ENCODE data around the gene PI4KB. TPM values are rescaled to one million over a fixed set of nuclear protein-coding genes. Genes with fewer than 3 reads are reported as not detected.

The PI4KB gene
- total RNA-seq, 2 donors from 2014 or later, result 39.6 to 40.2 TPM

- intact Hi-C loops (cut with DNase I), result no loop called here
- DNase-seq (no peak), ATAC-seq (peak; percentile 35)
- Histone ChIP-seq H3K9me3 (no peaks in the 10 kb centered on the region), H3K27ac (no peak overlapping the region), H3K4me1 (no peaks in the 10 kb centered on the region), H3K4me3 (no peak overlapping the region), H3K36me3 (replicated peaks in 1 of 2; ENCODE audit: insufficient read depth in 1 of 2, low read depth in 2 of 2) (no peaks in the 10 kb centered on the region), H3K27me3 (no peaks in the 10 kb centered on the region)
- WGBS, 2 donors, result 66 to 73% methylated on average over 3 of the region's 3 CpGs
- TF ChIP-seq POLR2A (IDR thresholded peaks at IDR 0.05), result no peak
These were observed 53.2 kb downstream of the PI4KB start for GRCh38 chr1:151273924-151274466.

DNA sequence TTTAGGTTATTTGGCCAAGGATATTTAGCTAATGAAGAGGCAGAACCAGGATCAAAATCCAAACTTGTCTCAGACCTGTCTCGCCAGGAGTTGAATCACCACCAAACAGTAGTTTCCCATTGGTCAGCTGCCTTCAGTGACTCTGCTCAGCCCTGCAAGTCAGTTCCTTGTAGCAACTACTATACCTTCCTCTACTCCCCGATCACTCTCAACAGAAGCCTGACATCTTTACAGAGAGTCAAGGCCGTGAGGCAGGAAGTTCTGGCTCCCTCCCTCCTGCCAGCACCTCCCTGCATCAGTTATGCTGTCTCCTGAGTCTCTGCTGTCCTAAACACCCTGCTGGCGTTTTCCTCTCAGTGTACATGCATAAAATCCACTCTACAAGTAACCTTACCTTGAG, 59.5 kb downstream of the PI4KB start:
- H3K9me3 ChIP-seq, result no peaks in the 10 kb centered on the region
- H3K4me1 ChIP-seq, result peaks cover 9% of the 10 kb centered on the region
- no peak overlapping the region for H3K4me3 ChIP-seq
- no peaks in the 10 kb centered on the region for H3K27me3 ChIP-seq
- no peak for TF ChIP-seq POLR2A (IDR thresholded peaks at IDR 0.05)
- TF ChIP-seq, protein P1, sequence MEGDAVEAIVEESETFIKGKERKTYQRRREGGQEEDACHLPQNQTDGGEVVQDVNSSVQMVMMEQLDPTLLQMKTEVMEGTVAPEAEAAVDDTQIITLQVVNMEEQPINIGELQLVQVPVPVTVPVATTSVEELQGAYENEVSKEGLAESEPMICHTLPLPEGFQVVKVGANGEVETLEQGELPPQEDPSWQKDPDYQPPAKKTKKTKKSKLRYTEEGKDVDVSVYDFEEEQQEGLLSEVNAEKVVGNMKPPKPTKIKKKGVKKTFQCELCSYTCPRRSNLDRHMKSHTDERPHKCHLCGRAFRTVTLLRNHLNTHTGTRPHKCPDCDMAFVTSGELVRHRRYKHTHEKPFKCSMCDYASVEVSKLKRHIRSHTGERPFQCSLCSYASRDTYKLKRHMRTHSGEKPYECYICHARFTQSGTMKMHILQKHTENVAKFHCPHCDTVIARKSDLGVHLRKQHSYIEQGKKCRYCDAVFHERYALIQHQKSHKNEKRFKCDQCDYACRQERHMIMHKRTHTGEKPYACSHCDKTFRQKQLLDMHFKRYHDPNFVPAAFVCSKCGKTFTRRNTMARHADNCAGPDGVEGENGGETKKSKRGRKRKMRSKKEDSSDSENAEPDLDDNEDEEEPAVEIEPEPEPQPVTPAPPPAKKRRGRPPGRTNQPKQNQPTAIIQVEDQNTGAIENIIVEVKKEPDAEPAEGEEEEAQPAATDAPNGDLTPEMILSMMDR (IDR thresholded peaks at IDR 0.05), result no peak
- DNase-seq (no peak), ATAC-seq (no peak)
- intact Hi-C loops (cut with DNase I), result no loop called here
- H3K36me3 ChIP-seq (replicated peaks in 1 of 2; ENCODE audit: insufficient read depth in 1 of 2, low read depth in 2 of 2), result peaks cover 0 to 23% of the 10 kb centered on the region in 2 donors
- 76% methylated on average over 4 of the region's 4 CpGs for whole genome bisulfite sequencing, 2 donors
- no peak overlapping the region for H3K27ac ChIP-seq

GRCh38 chr1:151266821-151267220, 60.4 kb downstream of the PI4KB start:
- H3K27ac ChIP-seq, result no peak overlapping the region
- peaks cover 0 to 26% of the 10 kb centered on the region in 2 donors for H3K36me3 ChIP-seq (replicated peaks in 1 of 2; ENCODE audit: insufficient read depth in 1 of 2, low read depth in 2 of 2)
- no peaks in the 10 kb centered on the region for H3K27me3 ChIP-seq
- TF ChIP-seq POLR2A (IDR thresholded peaks at IDR 0.05), result no peak
- TF ChIP-seq, protein P1 (IDR thresholded peaks at IDR 0.05), result no peak
- H3K4me3 ChIP-seq, result no peak overlapping the region
- intact Hi-C loops (cut with DNase I), result no loop called here
- ATAC-seq (no peak), DNase-seq (no peak)
- no peaks in the 10 kb centered on the region for H3K9me3 ChIP-seq
- H3K4me1 ChIP-seq, result peaks cover 9% of the 10 kb centered on the region
- WGBS, 2 donors, result 82 to 83% methylated on average over 8 of the region's 8 CpGs

DNA sequence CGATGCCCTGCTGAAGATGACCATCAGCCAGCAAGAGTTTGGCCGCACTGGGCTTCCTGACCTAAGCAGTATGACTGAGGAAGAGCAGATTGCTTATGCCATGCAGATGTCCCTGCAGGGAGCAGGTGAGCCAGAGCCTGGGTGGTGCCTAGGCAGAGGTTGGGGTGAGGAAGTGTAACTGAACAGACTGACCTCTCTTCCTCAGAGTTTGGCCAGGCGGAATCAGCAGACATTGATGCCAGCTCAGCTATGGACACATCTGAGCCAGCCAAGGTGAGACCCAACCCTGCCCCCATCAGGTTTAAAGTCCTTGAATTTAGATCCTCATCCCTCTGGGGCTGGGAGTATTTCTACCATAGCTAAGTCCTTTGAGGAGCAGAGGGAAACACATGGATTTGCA, 60.9 kb downstream of the PI4KB start:
- WGBS, 2 donors, result 80 to 95% methylated on average over 2 to 3 of the region's 3 CpGs
- no peak for TF ChIP-seq POLR2A (IDR thresholded peaks at IDR 0.05)
- TF ChIP-seq, protein P1 (IDR thresholded peaks at IDR 0.05), result no peak
- Histone ChIP-seq H3K4me1 (peaks cover 9% of the 10 kb centered on the region), H3K27ac (no peak overlapping the region), H3K36me3 (replicated peaks in 1 of 2; ENCODE audit: insufficient read depth in 1 of 2, low read depth in 2 of 2) (peaks cover 0 to 26% of the 10 kb centered on the region in 2 donors), H3K9me3 (no peaks in the 10 kb centered on the region), H3K4me3 (no peak overlapping the region), H3K27me3 (no peaks in the 10 kb centered on the region)
- intact Hi-C loops (cut with DNase I), result no loop called here
- no peak for DNase-seq
- ATAC-seq, result no peak

DNA sequence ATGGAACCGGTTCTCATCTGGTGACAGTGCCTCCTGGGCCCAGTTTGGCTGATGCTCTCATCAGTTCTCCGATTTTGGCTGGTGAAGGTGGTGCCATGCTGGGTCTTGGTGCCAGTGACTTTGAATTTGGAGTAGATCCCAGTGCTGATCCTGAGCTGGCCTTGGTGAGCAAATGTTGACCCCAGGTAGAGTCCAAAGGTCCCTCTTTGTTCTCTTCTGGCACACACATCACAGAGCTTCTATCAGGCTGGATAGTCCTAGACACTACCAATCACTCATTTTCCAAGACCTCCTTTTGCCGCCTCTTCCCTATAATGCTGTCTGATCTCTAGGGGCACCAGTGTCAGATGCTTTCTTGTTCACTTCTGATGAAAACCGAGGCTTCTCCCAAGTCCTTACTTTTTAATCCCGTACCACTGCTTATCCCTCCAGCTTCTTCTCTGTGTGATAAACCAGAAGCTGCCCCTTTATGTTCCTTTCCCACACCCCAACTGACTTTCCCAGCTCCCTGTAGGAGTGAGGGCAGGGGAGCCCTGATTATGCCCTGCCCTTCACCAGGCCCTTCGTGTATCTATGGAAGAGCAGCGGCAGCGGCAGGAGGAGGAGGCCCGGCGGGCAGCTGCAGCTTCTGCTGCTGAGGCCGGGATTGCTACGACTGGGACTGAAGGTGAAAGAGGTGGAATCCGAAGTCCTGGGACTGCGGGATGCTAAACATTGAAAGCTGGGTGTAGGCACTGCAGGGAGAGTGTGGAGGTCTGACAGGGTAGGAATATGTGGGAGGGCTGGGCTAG, 61.6 kb downstream of the PI4KB start:
- ATAC-seq, result no peak
- H3K36me3 ChIP-seq (replicated peaks in 1 of 2; ENCODE audit: insufficient read depth in 1 of 2, low read depth in 2 of 2), result peaks cover 0 to 26% of the 10 kb centered on the region in 2 donors
- intact Hi-C loops (cut with DNase I), result no loop called here

More for the DNA sequence above, 61.6 kb downstream of the PI4KB start:
- WGBS, 2 donors, result 77 to 79% methylated on average over 13 to 14 of the region's 14 CpGs
- H3K4me1 ChIP-seq, result peaks cover 9% of the 10 kb centered on the region
- no peaks in the 10 kb centered on the region for H3K9me3 ChIP-seq
- no peak overlapping the region for H3K4me3 ChIP-seq
- no peaks in the 10 kb centered on the region for H3K27me3 ChIP-seq
- H3K27ac ChIP-seq, result no peak overlapping the region
- DNase-seq, result no peak
- TF ChIP-seq, protein P1 (IDR thresholded peaks at IDR 0.05), result no peak
- no peak for TF ChIP-seq POLR2A (IDR thresholded peaks at IDR 0.05)

Measured in body of pancreas (tissue), 4 donors.